ENCODE results near the gene CSNK2A2.

The CSNK2A2 gene

DNA sequence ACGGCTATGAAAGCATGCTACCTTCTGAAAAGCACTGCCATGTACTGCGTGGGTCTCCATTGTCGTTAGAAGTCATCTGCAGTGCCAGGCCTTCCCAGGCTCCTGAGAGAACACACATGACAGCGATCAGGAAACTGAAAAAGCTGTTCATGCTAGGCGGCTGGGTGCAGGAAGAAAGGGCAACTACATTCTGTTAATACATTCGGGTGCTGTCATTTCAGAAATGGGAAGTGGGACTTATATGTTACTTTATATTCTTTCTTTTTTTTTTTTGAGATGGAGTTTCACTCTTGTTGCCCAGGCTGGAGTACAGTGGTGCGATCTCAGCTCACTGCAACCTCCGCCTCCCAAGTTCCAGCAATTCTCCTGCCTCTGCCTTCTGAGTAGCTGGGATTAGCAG lies 88.6 kb downstream of the CSNK2A2 start:
- DNase-seq = no peak
